CD4-positive, alpha-beta T cell (primary cell): ENCODE data around the gene ARID1B. TPM values are rescaled to one million over a fixed set of nuclear protein-coding genes. Genes with fewer than 3 reads are reported as not detected.
A peak's percentile ranks its signal among the peaks of the same experiment; 100 is the strongest.

ENCODE experiments used
- ATAC-seq: fragments of 200-7000 bp; cut with Tn5 transposase; one replicate; pipeline ENCODE4 v1.10.0; 2022; ENCODE audit warnings: mild to moderate bottlenecking; ENCODE audit not compliant: poor library complexity
- CTCF ChIA-PET: fragments of 350-600 bp; sonication (Branson Sonifier 250); formaldehyde crosslinking; loops from one replicate; lab custom pipeline; 2021; ENCODE audit warnings: antibody characterized with exemption, inconsistent platforms; lab: Charles Lee
- POLR2A ChIA-PET: fragments of 350-600 bp; sonication (Branson Sonifier 250); formaldehyde crosslinking; loops from one replicate; lab custom pipeline; 2021; ENCODE audit warnings: antibody characterized with exemption, inconsistent platforms; lab: Charles Lee
- DNase-seq, 14 experiments: peaks; one replicate each; pipeline ENCODE4 v3.0.0-alpha.2; 2013 to 2020; ENCODE audit warnings: mixed read lengths in 2 of 14
- H3K27ac ChIP-seq, 2 donors: one replicate each; pipeline versions ENCODE4 v1.5.1 to v1.7.0; 2013; ENCODE audit warnings: low read length in 2 of 2, low read depth in 1 of 2, mild to moderate bottlenecking in 1 of 2
- H3K27me3 ChIP-seq, 2 experiments: 1 replicate in 1 of 2; 2 replicates in 1 of 2; pipeline versions ENCODE4 v1.6.1 to v1.7.0; 2013; ENCODE audit warnings: low read length in 2 of 2, control low read depth in 1 of 2, mild to moderate bottlenecking in 1 of 2, moderate library complexity in 1 of 2; ENCODE audit not compliant: insufficient read depth in 2 of 2, control insufficient read depth in 1 of 2
- H3K36me3 ChIP-seq: one replicate; pipeline ENCODE4 v1.6.1; 2013; ENCODE audit warnings: low read length, control low read depth; ENCODE audit not compliant: insufficient read depth
- H3K4me1 ChIP-seq: one replicate; pipeline ENCODE4 v1.6.1; 2013; ENCODE audit warnings: low read length, control low read depth; ENCODE audit not compliant: insufficient read depth
- H3K4me3 ChIP-seq: one replicate; pipeline ENCODE4 v1.5.1; 2013; ENCODE audit warnings: mild to moderate bottlenecking, low read length, moderate library complexity
- H3K9me3 ChIP-seq, 2 experiments: 1 replicate in 1 of 2; 2 replicates in 1 of 2; pipeline versions ENCODE4 v1.6.1 to v1.7.0; 2013; ENCODE audit warnings: low read length in 2 of 2, mild to moderate bottlenecking in 2 of 2, control low read depth in 1 of 2, moderate library complexity in 1 of 2; ENCODE audit not compliant: control insufficient read depth in 1 of 2, insufficient read depth in 1 of 2
- H3K27ac Mint-ChIP-seq: one replicate; pipeline ENCODE4 v1.8.0; 2020; ENCODE audit warnings: mixed read lengths
- H3K27me3 Mint-ChIP-seq: one replicate; pipeline ENCODE4 v1.8.0; 2021; ENCODE audit warnings: mixed read lengths
- H3K36me3 Mint-ChIP-seq: one replicate; pipeline ENCODE4 v1.8.0; 2021; ENCODE audit warnings: low read depth, mixed read lengths
- H3K4me1 Mint-ChIP-seq: one replicate; pipeline ENCODE4 v1.8.0; 2021; ENCODE audit warnings: low read depth, mixed read lengths
- H3K4me3 Mint-ChIP-seq: one replicate; pipeline ENCODE4 v1.8.0; 2020; ENCODE audit warnings: mild to moderate bottlenecking, mixed read lengths
- H3K9me3 Mint-ChIP-seq: one replicate; pipeline ENCODE4 v1.8.0; 2020; ENCODE audit warnings: mixed read lengths
- intact Hi-C, 2 experiments: fragments of 100-400 bp; cut with DNase I in 1 of 2; cut with micrococcal nuclease in 1 of 2; formaldehyde crosslinking; loops; one replicate each; pipeline versions ENCODE4 v1.15.1 to v1.9.0; 2023 to 2025; cut with DNase I, micrococcal nuclease
- total RNA-seq, 174 experiments: library from RNA in 2 of 174; stranded (reverse) in 2 of 174; gene quantifications; one replicate each; pipeline ENCODE4 v1.2.3 and lab custom pipeline; 2021 to 2026
- TF ChIP-seq, protein P1 (sequence below): fragments of 200-600 bp; IDR thresholded peaks from one replicate; pipeline ENCODE4 v1.8.0; 2022; ENCODE audit warnings: antibody characterized with exemption, mild to moderate bottlenecking

Gene ARID1B
- total RNA-seq, 2 experiments from 2014 or later, result 120 to 125 TPM

DNA sequence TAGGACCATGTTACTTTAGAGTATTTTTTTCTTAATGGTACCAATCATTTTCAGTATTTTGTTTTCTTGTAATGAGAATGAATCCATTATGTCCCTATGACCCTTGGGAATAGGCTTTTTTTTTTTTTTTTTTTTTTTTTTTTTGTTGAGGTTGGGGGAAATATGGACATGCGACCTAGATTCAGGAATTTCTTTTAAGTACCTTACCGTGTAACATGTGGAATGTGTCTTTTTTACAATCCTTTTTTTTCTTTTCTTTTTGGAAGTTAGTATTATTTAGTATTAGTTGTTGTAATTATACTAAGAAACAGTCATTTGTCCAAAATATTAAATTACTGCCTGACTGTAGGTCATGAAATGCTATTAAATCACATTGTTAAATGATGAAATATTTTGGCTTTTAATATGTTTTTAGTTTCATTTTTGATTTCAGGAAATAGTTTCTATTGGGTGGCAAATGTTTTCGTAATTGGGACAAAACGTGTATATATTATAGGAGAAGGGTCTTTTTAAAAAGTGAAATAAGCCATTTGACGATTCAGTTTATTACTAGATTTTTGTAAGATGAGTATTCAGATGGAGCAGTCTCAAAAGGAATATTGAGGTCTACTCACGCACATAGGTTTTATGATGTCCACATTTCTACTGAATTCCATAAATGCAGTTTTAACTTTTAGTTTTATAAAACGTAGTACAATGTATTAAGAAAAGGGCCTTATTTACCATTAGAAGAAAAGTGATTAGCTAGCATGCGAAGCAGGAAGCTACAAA, 4.9 kb downstream of the ARID1B start:
- no peaks in the 10 kb centered on the region for H3K9me3 Mint-ChIP-seq
- intact Hi-C loops, result loop anchor here in 1 of 2 experiments (2.0 to 5.0 kb wide), 3 partner anchors 35 to 239 kb away; no protein-coding TSS in a partner anchor

DNA sequence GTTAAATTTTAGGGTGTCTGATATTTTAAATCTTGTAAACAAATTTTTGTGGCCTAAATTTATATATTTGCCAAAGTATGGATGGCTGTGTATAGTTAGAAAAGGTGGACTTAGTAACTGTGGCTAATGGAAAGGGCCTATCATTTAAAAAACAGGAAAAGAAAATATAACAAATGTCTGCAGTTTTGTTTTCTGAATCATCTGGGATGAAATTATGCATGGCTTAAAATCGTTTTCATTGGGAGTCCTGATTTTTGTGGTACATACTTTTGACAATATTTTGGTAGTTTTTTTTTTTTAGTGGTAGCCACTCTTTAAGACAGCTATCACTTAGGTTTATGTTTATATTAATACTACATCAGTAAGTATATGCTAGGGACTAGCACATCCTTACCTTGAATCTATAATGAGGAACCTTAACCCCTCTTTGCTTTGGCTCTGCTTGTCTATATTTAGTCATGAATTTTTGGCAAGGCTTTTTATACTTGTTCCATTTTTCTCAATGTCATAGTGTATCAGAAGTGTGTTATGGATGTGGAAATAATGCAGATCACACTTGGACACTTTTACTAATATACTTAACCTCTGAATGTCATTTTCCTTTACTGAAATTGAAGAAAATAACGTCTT, 5.6 kb downstream of the ARID1B start:
- Histone ChIP-seq H3K9me3 (no peaks in the 10 kb centered on the region), H3K4me1 (peaks cover 15% of the 10 kb centered on the region), H3K27ac (peak overlapping the region; percentile 36 to 55), H3K27me3 (no peaks in the 10 kb centered on the region), H3K4me3 (peak overlapping the region; percentile 89), H3K36me3 (peaks cover 7% of the 10 kb centered on the region)
- TF ChIP-seq, protein P1, sequence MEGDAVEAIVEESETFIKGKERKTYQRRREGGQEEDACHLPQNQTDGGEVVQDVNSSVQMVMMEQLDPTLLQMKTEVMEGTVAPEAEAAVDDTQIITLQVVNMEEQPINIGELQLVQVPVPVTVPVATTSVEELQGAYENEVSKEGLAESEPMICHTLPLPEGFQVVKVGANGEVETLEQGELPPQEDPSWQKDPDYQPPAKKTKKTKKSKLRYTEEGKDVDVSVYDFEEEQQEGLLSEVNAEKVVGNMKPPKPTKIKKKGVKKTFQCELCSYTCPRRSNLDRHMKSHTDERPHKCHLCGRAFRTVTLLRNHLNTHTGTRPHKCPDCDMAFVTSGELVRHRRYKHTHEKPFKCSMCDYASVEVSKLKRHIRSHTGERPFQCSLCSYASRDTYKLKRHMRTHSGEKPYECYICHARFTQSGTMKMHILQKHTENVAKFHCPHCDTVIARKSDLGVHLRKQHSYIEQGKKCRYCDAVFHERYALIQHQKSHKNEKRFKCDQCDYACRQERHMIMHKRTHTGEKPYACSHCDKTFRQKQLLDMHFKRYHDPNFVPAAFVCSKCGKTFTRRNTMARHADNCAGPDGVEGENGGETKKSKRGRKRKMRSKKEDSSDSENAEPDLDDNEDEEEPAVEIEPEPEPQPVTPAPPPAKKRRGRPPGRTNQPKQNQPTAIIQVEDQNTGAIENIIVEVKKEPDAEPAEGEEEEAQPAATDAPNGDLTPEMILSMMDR, result no peak
- intact Hi-C loops, result loop anchor here in 1 of 2 experiments (5.0 kb wide), 2 partner anchors 34 to 64 kb away; no protein-coding TSS in a partner anchor
- ATAC-seq (no peak), DNase-seq (no peak)
- POLR2A ChIA-PET, result interaction anchor here (0.7 to 2.1 kb wide), 3 partner anchors 9 to 238 kb away, joined by 3 to 8 read pairs (median 4); no protein-coding TSS in a partner anchor
- H3K36me3 Mint-ChIP-seq, result peaks cover 37% of the 10 kb centered on the region
- H3K27me3 Mint-ChIP-seq, result no peaks in the 10 kb centered on the region
- H3K9me3 Mint-ChIP-seq, result no peaks in the 10 kb centered on the region
- H3K4me1 Mint-ChIP-seq, result peaks cover 71% of the 10 kb centered on the region
- CTCF ChIA-PET, result no interaction called here
- H3K4me3 Mint-ChIP-seq, result peak overlapping the region; percentile 92
- H3K27ac Mint-ChIP-seq, result peak overlapping the region; percentile 91

More for the DNA sequence above, 4.9 kb downstream of the ARID1B start:
- H3K4me1 Mint-ChIP-seq, result peaks cover 64% of the 10 kb centered on the region
- CTCF ChIA-PET, result no interaction called here
- Histone ChIP-seq H3K27me3 (no peaks in the 10 kb centered on the region), H3K4me3 (peak overlapping the region; percentile 89), H3K36me3 (peaks cover 7% of the 10 kb centered on the region), H3K9me3 (no peaks in the 10 kb centered on the region), H3K27ac (peak overlapping the region; percentile 36 to 55), H3K4me1 (peaks cover 12% of the 10 kb centered on the region)
- TF ChIP-seq, protein P1, result no peak
- POLR2A ChIA-PET, result interaction anchor here (1.3 to 2.1 kb wide), 2 partner anchors 96 to 239 kb away, joined by 4 to 8 read pairs; no protein-coding TSS in a partner anchor
- H3K4me3 Mint-ChIP-seq, result peak overlapping the region; percentile 92
- ATAC-seq (no peak), DNase-seq (peak in 3 of 14 experiments; percentile 28 to 52 (median 37))
- peaks cover 41% of the 10 kb centered on the region for H3K36me3 Mint-ChIP-seq
- no peaks in the 10 kb centered on the region for H3K27me3 Mint-ChIP-seq
- H3K27ac Mint-ChIP-seq, result peak overlapping the region; percentile 91

- Histone ChIP-seq H3K27me3 (no peaks in the 10 kb centered on the region), H3K36me3 (peaks cover 7% of the 10 kb centered on the region), H3K4me3 (no peak overlapping the region), H3K9me3 (no peaks in the 10 kb centered on the region), H3K27ac (no peak overlapping the region), H3K4me1 (peaks cover 20% of the 10 kb centered on the region)
- no peak for ATAC-seq
- no peak for DNase-seq
- ChIA-PET CTCF (interaction anchor here (4.1 kb wide), 1 partner anchor 8 kb away, joined by 12 read pairs; the partner anchor contains the start of gene ARID1B), POLR2A (interaction anchor here (2.1 kb wide), 1 partner anchor 237 kb away, joined by 8 read pairs; no protein-coding TSS in a partner anchor)
- Mint-ChIP-seq H3K27me3 (no peaks in the 10 kb centered on the region), H3K27ac (no peak overlapping the region), H3K9me3 (no peaks in the 10 kb centered on the region), H3K4me1 (peaks cover 83% of the 10 kb centered on the region), H3K4me3 (peak overlapping the region; percentile 76), H3K36me3 (peaks cover 37% of the 10 kb centered on the region)
- TF ChIP-seq, protein P1, result no peak
- intact Hi-C loops, result loop anchor here in 1 of 2 experiments (5.0 kb wide), 2 partner anchors 33 to 63 kb away; no protein-coding TSS in a partner anchor
These were observed 6.8 kb downstream of the ARID1B start for GRCh38 chr6:156783958-156784357.
